ENCODE results near the gene PLCL2.

PLCL2 gene

GRCh38 chr3:17063596-17063995 is 178.8 kb downstream of the PLCL2 start:
- no peak for DNase-seq (ENCODE audit: low read depth, low spot score)
- Histone ChIP-seq H3K4me3 (ENCODE audit: insufficient read length, low read depth) (no peak overlapping the region), H3K4me1 (ENCODE audit: insufficient read depth, insufficient read length) (no peaks in the 10 kb centered on the region), H3K27me3 (ENCODE audit: insufficient read depth, insufficient read length) (no peaks in the 10 kb centered on the region), H3K9ac (ENCODE audit: insufficient read length, low read depth) (no peak overlapping the region), H3K36me3 (ENCODE audit: insufficient read depth, insufficient read length, low read length) (no peaks in the 10 kb centered on the region), H3K9me3 (ENCODE audit: insufficient read depth, low read length) (no peaks in the 10 kb centered on the region)
- no peak for TF ChIP-seq ZNF274 (IDR thresholded peaks at IDR 0.05; ENCODE audit: low read depth, low read length)
- no peak for TF ChIP-seq YY1 (IDR thresholded peaks at IDR 0.05; ENCODE audit: insufficient read depth, insufficient read length)
- TF ChIP-seq SUZ12 (IDR thresholded peaks at IDR 0.05; ENCODE audit: extremely low read depth, insufficient read depth, insufficient read length): no peak

- no peaks in the 10 kb centered on the region for H3K27me3 ChIP-seq (ENCODE audit: insufficient read depth, insufficient read length)
- TF ChIP-seq YY1 (IDR thresholded peaks at IDR 0.05; ENCODE audit: insufficient read depth, insufficient read length) (no peak), SUZ12 (IDR thresholded peaks at IDR 0.05; ENCODE audit: extremely low read depth, insufficient read depth, insufficient read length) (no peak), ZNF274 (IDR thresholded peaks at IDR 0.05; ENCODE audit: low read depth, low read length) (no peak)
- H3K4me3 ChIP-seq (ENCODE audit: insufficient read length, low read depth): no peak overlapping the region
- H3K36me3 ChIP-seq (ENCODE audit: insufficient read depth, insufficient read length, low read length): no peaks in the 10 kb centered on the region
- H3K4me1 ChIP-seq (ENCODE audit: insufficient read depth, insufficient read length): no peaks in the 10 kb centered on the region
- DNase-seq (ENCODE audit: low read depth, low spot score): no peak
- H3K9me3 ChIP-seq (ENCODE audit: insufficient read depth, low read length): no peaks in the 10 kb centered on the region
- H3K9ac ChIP-seq (ENCODE audit: insufficient read length, low read depth): no peak overlapping the region
These were observed 180.6 kb downstream of the PLCL2 start for GRCh38 chr3:17065315-17065714.

GRCh38 chr3:17065881-17066280 is 181.1 kb downstream of the PLCL2 start:
- Histone ChIP-seq H3K4me3 (ENCODE audit: insufficient read length, low read depth) (no peak overlapping the region), H3K4me1 (ENCODE audit: insufficient read depth, insufficient read length) (peaks cover 2% of the 10 kb centered on the region), H3K27me3 (ENCODE audit: insufficient read depth, insufficient read length) (no peaks in the 10 kb centered on the region), H3K9me3 (ENCODE audit: insufficient read depth, low read length) (no peaks in the 10 kb centered on the region), H3K36me3 (ENCODE audit: insufficient read depth, insufficient read length, low read length) (no peaks in the 10 kb centered on the region), H3K9ac (ENCODE audit: insufficient read length, low read depth) (no peak overlapping the region)
- TF ChIP-seq YY1 (IDR thresholded peaks at IDR 0.05; ENCODE audit: insufficient read depth, insufficient read length) (no peak), ZNF274 (IDR thresholded peaks at IDR 0.05; ENCODE audit: low read depth, low read length) (no peak), SUZ12 (IDR thresholded peaks at IDR 0.05; ENCODE audit: extremely low read depth, insufficient read depth, insufficient read length) (no peak)
- no peak for DNase-seq (ENCODE audit: low read depth, low spot score)

- TF ChIP-seq ZNF274 (IDR thresholded peaks at IDR 0.05; ENCODE audit: low read depth, low read length) (no peak), SUZ12 (IDR thresholded peaks at IDR 0.05; ENCODE audit: extremely low read depth, insufficient read depth, insufficient read length) (no peak), YY1 (IDR thresholded peaks at IDR 0.05; ENCODE audit: insufficient read depth, insufficient read length) (no peak)
- peaks cover 4% of the 10 kb centered on the region for H3K4me1 ChIP-seq (ENCODE audit: insufficient read depth, insufficient read length)
- no peaks in the 10 kb centered on the region for H3K9me3 ChIP-seq (ENCODE audit: insufficient read depth, low read length)
- H3K9ac ChIP-seq (ENCODE audit: insufficient read length, low read depth): no peak overlapping the region
- no peak overlapping the region for H3K4me3 ChIP-seq (ENCODE audit: insufficient read length, low read depth)
- H3K36me3 ChIP-seq (ENCODE audit: insufficient read depth, insufficient read length, low read length): no peaks in the 10 kb centered on the region
- DNase-seq (ENCODE audit: low read depth, low spot score): no peak
- H3K27me3 ChIP-seq (ENCODE audit: insufficient read depth, insufficient read length): no peaks in the 10 kb centered on the region
These were observed 185.0 kb downstream of the PLCL2 start for GRCh38 chr3:17069754-17070153.

- Histone ChIP-seq H3K27me3 (ENCODE audit: insufficient read depth, insufficient read length) (no peaks in the 10 kb centered on the region), H3K4me3 (ENCODE audit: insufficient read length, low read depth) (no peak overlapping the region), H3K4me1 (ENCODE audit: insufficient read depth, insufficient read length) (peaks cover 4% of the 10 kb centered on the region), H3K36me3 (ENCODE audit: insufficient read depth, insufficient read length, low read length) (no peaks in the 10 kb centered on the region), H3K9ac (ENCODE audit: insufficient read length, low read depth) (no peak overlapping the region), H3K9me3 (ENCODE audit: insufficient read depth, low read length) (no peaks in the 10 kb centered on the region)
- TF ChIP-seq YY1 (IDR thresholded peaks at IDR 0.05; ENCODE audit: insufficient read depth, insufficient read length) (no peak), ZNF274 (IDR thresholded peaks at IDR 0.05; ENCODE audit: low read depth, low read length) (no peak), SUZ12 (IDR thresholded peaks at IDR 0.05; ENCODE audit: extremely low read depth, insufficient read depth, insufficient read length) (no peak)
- no peak for DNase-seq (ENCODE audit: low read depth, low spot score)
These were observed 185.6 kb downstream of the PLCL2 start for GRCh38 chr3:17070161-17070959.

GRCh38 chr3:17074559-17074958 is 189.8 kb downstream of the PLCL2 start:
- Histone ChIP-seq H3K4me3 (ENCODE audit: insufficient read length, low read depth) (no peak overlapping the region), H3K9ac (ENCODE audit: insufficient read length, low read depth) (no peak overlapping the region), H3K27me3 (ENCODE audit: insufficient read depth, insufficient read length) (no peaks in the 10 kb centered on the region), H3K36me3 (ENCODE audit: insufficient read depth, insufficient read length, low read length) (no peaks in the 10 kb centered on the region), H3K9me3 (ENCODE audit: insufficient read depth, low read length) (no peaks in the 10 kb centered on the region), H3K4me1 (ENCODE audit: insufficient read depth, insufficient read length) (peaks cover 4% of the 10 kb centered on the region)
- TF ChIP-seq ZNF274 (IDR thresholded peaks at IDR 0.05; ENCODE audit: low read depth, low read length) (no peak), YY1 (IDR thresholded peaks at IDR 0.05; ENCODE audit: insufficient read depth, insufficient read length) (no peak), SUZ12 (IDR thresholded peaks at IDR 0.05; ENCODE audit: extremely low read depth, insufficient read depth, insufficient read length) (no peak)
- DNase-seq (ENCODE audit: low read depth, low spot score): no peak

- TF ChIP-seq SUZ12 (IDR thresholded peaks at IDR 0.05; ENCODE audit: extremely low read depth, insufficient read depth, insufficient read length) (no peak), YY1 (IDR thresholded peaks at IDR 0.05; ENCODE audit: insufficient read depth, insufficient read length) (no peak), ZNF274 (IDR thresholded peaks at IDR 0.05; ENCODE audit: low read depth, low read length) (no peak)
- no peaks in the 10 kb centered on the region for H3K27me3 ChIP-seq (ENCODE audit: insufficient read depth, insufficient read length)
- peaks cover 4% of the 10 kb centered on the region for H3K4me1 ChIP-seq (ENCODE audit: insufficient read depth, insufficient read length)
- no peaks in the 10 kb centered on the region for H3K9me3 ChIP-seq (ENCODE audit: insufficient read depth, low read length)
- no peak for DNase-seq (ENCODE audit: low read depth, low spot score)
- H3K9ac ChIP-seq (ENCODE audit: insufficient read length, low read depth): no peak overlapping the region
- H3K36me3 ChIP-seq (ENCODE audit: insufficient read depth, insufficient read length, low read length): no peaks in the 10 kb centered on the region
- no peak overlapping the region for H3K4me3 ChIP-seq (ENCODE audit: insufficient read length, low read depth)
These were observed 190.6 kb downstream of the PLCL2 start for GRCh38 chr3:17075358-17075757.
